ENCODE results near the gene RTN4RL1.

RTN4RL1 gene

GRCh38 chr17:2059547-2060384, 34.6 kb upstream of the RTN4RL1 start:
- no peak for DNase-seq (ENCODE audit: low read depth)
- TF ChIP-seq, protein P1, sequence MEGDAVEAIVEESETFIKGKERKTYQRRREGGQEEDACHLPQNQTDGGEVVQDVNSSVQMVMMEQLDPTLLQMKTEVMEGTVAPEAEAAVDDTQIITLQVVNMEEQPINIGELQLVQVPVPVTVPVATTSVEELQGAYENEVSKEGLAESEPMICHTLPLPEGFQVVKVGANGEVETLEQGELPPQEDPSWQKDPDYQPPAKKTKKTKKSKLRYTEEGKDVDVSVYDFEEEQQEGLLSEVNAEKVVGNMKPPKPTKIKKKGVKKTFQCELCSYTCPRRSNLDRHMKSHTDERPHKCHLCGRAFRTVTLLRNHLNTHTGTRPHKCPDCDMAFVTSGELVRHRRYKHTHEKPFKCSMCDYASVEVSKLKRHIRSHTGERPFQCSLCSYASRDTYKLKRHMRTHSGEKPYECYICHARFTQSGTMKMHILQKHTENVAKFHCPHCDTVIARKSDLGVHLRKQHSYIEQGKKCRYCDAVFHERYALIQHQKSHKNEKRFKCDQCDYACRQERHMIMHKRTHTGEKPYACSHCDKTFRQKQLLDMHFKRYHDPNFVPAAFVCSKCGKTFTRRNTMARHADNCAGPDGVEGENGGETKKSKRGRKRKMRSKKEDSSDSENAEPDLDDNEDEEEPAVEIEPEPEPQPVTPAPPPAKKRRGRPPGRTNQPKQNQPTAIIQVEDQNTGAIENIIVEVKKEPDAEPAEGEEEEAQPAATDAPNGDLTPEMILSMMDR (IDR thresholded peaks at IDR 0.05; ENCODE audit: low read length, missing control alignments): no peak
- H3K4me3 ChIP-seq (replicated peaks; ENCODE audit: low read depth, low read length): peak overlapping the region; percentile 64

- DNase-seq (ENCODE audit: low read depth): peak; percentile 91
- peak overlapping the region; percentile 64 for H3K4me3 ChIP-seq (replicated peaks; ENCODE audit: low read depth, low read length)
- TF ChIP-seq, protein P1 (IDR thresholded peaks at IDR 0.05; ENCODE audit: low read length, missing control alignments): peak; percentile 61
Observed at GRCh38 chr17:2058586-2059546, 33.7 kb upstream of the RTN4RL1 start.

DNA sequence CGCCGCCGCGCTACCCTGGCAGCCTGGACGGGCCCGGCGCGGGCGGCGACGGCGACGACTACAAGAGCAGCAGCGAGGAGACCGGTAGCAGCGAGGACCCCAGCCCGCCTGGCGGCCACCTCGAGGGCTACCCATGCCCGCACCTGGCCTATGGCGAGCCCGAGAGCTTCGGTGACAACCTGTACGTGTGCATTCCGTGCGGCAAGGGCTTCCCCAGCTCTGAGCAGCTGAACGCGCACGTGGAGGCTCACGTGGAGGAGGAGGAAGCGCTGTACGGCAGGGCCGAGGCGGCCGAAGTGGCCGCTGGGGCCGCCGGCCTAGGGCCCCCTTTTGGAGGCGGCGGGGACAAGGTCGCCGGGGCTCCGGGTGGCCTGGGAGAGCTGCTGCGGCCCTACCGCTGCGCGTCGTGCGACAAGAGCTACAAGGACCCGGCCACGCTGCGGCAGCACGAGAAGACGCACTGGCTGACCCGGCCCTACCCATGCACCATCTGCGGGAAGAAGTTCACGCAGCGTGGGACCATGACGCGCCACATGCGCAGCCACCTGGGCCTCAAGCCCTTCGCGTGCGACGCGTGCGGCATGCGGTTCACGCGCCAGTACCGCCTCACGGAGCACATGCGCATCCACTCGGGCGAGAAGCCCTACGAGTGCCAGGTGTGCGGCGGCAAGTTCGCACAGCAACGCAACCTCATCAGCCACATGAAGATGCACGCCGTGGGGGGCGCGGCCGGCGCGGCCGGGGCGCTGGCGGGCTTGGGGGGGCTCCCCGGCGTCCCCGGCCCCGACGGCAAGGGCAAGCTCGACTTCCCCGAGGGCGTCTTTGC, 32.8 kb upstream of the RTN4RL1 start:
- TF ChIP-seq, protein P1 (IDR thresholded peaks at IDR 0.05; ENCODE audit: low read length, missing control alignments): no peak
- peak; percentile 59 for DNase-seq (ENCODE audit: low read depth)
- H3K4me3 ChIP-seq (replicated peaks; ENCODE audit: low read depth, low read length): peak overlapping the region; percentile 64

GRCh38 chr17:2057175-2057759, 32.1 kb upstream of the RTN4RL1 start:
- TF ChIP-seq, protein P1 (IDR thresholded peaks at IDR 0.05; ENCODE audit: low read length, missing control alignments): no peak
- DNase-seq (ENCODE audit: low read depth): peak; percentile 39
- H3K4me3 ChIP-seq (replicated peaks; ENCODE audit: low read depth, low read length): peak overlapping the region; percentile 64

DNA sequence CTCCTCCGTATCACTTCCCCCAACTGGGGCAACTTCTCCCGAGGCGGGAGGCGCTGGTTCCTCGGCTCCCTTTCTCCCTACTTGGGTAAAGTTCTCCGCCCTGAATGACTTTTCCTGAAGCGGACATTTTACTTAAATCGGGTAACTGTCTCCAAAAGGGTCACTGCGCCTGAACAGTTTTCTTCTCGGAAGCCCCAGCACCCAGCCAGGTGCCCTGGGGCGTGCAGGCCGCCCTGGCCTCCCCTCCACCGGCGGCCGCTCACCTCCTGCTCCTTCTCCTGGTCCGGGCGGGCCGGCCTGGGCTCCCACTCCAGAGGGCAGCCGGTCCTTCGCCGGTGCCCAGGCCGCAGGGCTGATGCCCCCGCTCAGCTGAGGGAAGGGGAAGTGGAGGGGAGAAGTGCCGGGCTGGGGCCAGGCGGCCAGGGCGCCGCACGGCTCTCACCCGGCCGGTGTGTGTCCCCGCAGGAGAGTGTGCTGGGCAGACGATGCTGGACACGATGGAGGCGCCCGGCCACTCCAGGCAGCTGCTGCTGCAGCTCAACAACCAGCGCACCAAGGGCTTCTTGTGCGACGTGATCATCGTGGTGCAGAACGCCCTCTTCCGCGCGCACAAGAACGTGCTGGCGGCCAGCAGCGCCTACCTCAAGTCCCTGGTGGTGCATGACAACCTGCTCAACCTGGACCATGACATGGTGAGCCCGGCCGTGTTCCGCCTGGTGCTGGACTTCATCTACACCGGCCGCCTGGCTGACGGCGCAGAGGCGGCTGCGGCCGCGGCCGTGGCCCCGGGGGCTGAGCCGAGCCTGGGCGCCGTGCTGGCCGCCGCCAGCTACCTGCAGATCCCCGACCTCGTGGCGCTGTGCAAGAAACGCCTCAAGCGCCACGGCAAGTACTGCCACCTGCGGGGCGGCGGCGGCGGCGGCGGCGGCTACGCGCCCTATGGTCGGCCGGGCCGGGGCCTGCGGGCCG, 31.4 kb upstream of the RTN4RL1 start:
- peak overlapping the region; percentile 64 for H3K4me3 ChIP-seq (replicated peaks; ENCODE audit: low read depth, low read length)
- TF ChIP-seq, protein P1 (IDR thresholded peaks at IDR 0.05; ENCODE audit: low read length, missing control alignments): no peak
- peak; percentile 72 for DNase-seq (ENCODE audit: low read depth)

Data from fibroblast of pulmonary artery (primary cell).